Esophagus squamous epithelium (tissue), 5 donors: ENCODE measurements around the gene PLP2. TPM values are rescaled to one million over a fixed set of nuclear protein-coding genes. Genes with fewer than 3 reads are reported as not detected.

Source experiments
- DNase-seq: peaks from one replicate; lab custom pipeline; 2025; lab: John Stamatoyannopoulos, UW
- H3K27ac ChIP-seq, 4 donors: fragments of 200-600 bp; sonication (generic); one replicate each; pipeline ENCODE4 v1.5.1; 2016 to 2019; ENCODE audit warnings: mild to moderate bottlenecking in 1 of 4
- H3K27me3 ChIP-seq, 4 donors: fragments of 200-600 bp; sonication (generic); 1 replicate in 3 of 4; 2 replicates in 1 of 4; pipeline versions ENCODE4 v1.5.1 to v1.6.0; 2017 to 2021; ENCODE audit warnings: antibody characterized with exemption in 1 of 4
- H3K36me3 ChIP-seq, 3 donors: fragments of 200-600 bp; sonication (generic); one replicate each; pipeline ENCODE4 v1.5.1; 2016 to 2019
- H3K4me1 ChIP-seq, 3 donors: fragments of 200-600 bp; sonication (generic); one replicate each; pipeline ENCODE4 v1.5.1; 2017 to 2019
- H3K4me3 ChIP-seq, 4 donors: fragments of 200-600 bp; sonication (generic); 1 replicate in 3 of 4; 2 replicates in 1 of 4; pipeline ENCODE4 v1.5.1; 2016 to 2019; ENCODE audit warnings: mild to moderate bottlenecking in 2 of 4, moderate library complexity in 1 of 4
- H3K9me3 ChIP-seq, 3 donors: fragments of 200-600 bp; sonication (generic); one replicate each; pipeline ENCODE4 v1.5.1; 2016 to 2019
- POLR2A ChIP-seq, 4 donors: fragments of 450-650 bp; IDR thresholded peaks; one replicate each; pipeline ENCODE4 v1.6.1; 2017; ENCODE audit warnings: antibody characterized with exemption in 4 of 4, mild to moderate bottlenecking in 4 of 4, moderate library complexity in 3 of 4
- WGBS, 2 donors: methylation state at CpG; one replicate each; pipeline ENCODE4 v1.1.5; 2018; 5-methylcytosine and 5-hydroxymethylcytosine counted together
- intact Hi-C: fragments of 100-400 bp; cut with DNase I; formaldehyde crosslinking; loops from one replicate; pipeline ENCODE4 v1.15.0; 2022
- total RNA-seq, 4 donors: library from RNA; depleted of rRNA; stranded (reverse); fragments of >200 nt; gene quantifications; one replicate each; pipeline ENCODE4 v1.1.0, GENCODE V29; 2016
- TF ChIP-seq, protein P1 (sequence below), 6 experiments: fragments of 450-650 bp in 4 of 6; fragments of 200-600 bp in 2 of 6; sonication (generic) in 2 of 6; IDR thresholded peaks; one replicate each; pipeline ENCODE4 v1.5.1; 2016 to 2019; ENCODE audit warnings: antibody characterized with exemption in 6 of 6, mild to moderate bottlenecking in 4 of 6, moderate library complexity in 4 of 6
- donor health status: DM: yes; HTN: yes; CAD: no.

PLP2 gene
- total RNA-seq, 4 donors from 2014 or later = 134 to 187 (median 152) TPM

- H3K4me3 ChIP-seq = no peak overlapping the region
- no peaks in the 10 kb centered on the region for H3K9me3 ChIP-seq
- no peaks in the 10 kb centered on the region for H3K36me3 ChIP-seq
- H3K4me1 ChIP-seq = peaks cover 0 to 8% (median 3%) of the 10 kb centered on the region in 3 donors
- TF ChIP-seq, protein P1, sequence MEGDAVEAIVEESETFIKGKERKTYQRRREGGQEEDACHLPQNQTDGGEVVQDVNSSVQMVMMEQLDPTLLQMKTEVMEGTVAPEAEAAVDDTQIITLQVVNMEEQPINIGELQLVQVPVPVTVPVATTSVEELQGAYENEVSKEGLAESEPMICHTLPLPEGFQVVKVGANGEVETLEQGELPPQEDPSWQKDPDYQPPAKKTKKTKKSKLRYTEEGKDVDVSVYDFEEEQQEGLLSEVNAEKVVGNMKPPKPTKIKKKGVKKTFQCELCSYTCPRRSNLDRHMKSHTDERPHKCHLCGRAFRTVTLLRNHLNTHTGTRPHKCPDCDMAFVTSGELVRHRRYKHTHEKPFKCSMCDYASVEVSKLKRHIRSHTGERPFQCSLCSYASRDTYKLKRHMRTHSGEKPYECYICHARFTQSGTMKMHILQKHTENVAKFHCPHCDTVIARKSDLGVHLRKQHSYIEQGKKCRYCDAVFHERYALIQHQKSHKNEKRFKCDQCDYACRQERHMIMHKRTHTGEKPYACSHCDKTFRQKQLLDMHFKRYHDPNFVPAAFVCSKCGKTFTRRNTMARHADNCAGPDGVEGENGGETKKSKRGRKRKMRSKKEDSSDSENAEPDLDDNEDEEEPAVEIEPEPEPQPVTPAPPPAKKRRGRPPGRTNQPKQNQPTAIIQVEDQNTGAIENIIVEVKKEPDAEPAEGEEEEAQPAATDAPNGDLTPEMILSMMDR (IDR thresholded peaks at IDR 0.05) = no peak
- TF ChIP-seq POLR2A (IDR thresholded peaks at IDR 0.05) = no peak
- intact Hi-C loops = no loop called here
- no peak overlapping the region for H3K27ac ChIP-seq
- DNase-seq = no peak
- WGBS, 2 donors = 56 to 59% methylated on average over 3 of the region's 3 CpGs
- H3K27me3 ChIP-seq = no peaks in the 10 kb centered on the region
Measured at GRCh38 chrX:49203536-49203935, 31.8 kb downstream of the PLP2 start.

- H3K27ac ChIP-seq = no peak overlapping the region
- WGBS, 2 donors = 79 to 83% methylated on average over 2 to 3 of the region's 6 CpGs
- H3K9me3 ChIP-seq = no peaks in the 10 kb centered on the region
- intact Hi-C loops = no loop called here
- no peaks in the 10 kb centered on the region for H3K27me3 ChIP-seq
- H3K36me3 ChIP-seq = no peaks in the 10 kb centered on the region
- H3K4me3 ChIP-seq = no peak overlapping the region
- DNase-seq = no peak
- TF ChIP-seq POLR2A (IDR thresholded peaks at IDR 0.05) = no peak
- peaks cover 0 to 8% (median 3%) of the 10 kb centered on the region in 3 donors for H3K4me1 ChIP-seq
Measured at GRCh38 chrX:49204017-49204416, 32.3 kb downstream of the PLP2 start.

- Histone ChIP-seq H3K27me3 (peaks cover 0 to 5% (median 0%) of the 10 kb centered on the region in 4 donors), H3K4me1 (peaks cover 0 to 3% (median 1%) of the 10 kb centered on the region in 3 donors), H3K9me3 (no peaks in the 10 kb centered on the region), H3K36me3 (no peaks in the 10 kb centered on the region), H3K4me3 (no peak overlapping the region), H3K27ac (no peak overlapping the region)
- WGBS, 2 donors = 43 to 80% methylated on average over 1 to 3 of the region's 4 CpGs
- no peak for DNase-seq
- intact Hi-C loops = no loop called here
- TF ChIP-seq, protein P1 (IDR thresholded peaks at IDR 0.05) = no peak
- TF ChIP-seq POLR2A (IDR thresholded peaks at IDR 0.05) = no peak
Measured at GRCh38 chrX:49204709-49205108, 33.0 kb downstream of the PLP2 start.

- 63 to 70% methylated on average over 3 to 4 of the region's 13 CpGs for WGBS, 2 donors
- DNase-seq = no peak
- Histone ChIP-seq H3K4me3 (no peak overlapping the region), H3K9me3 (no peaks in the 10 kb centered on the region), H3K36me3 (no peaks in the 10 kb centered on the region), H3K4me1 (no peaks in the 10 kb centered on the region), H3K27me3 (peaks cover 0 to 11% (median 0%) of the 10 kb centered on the region in 4 donors), H3K27ac (no peak overlapping the region)
- intact Hi-C loops = no loop called here
- TF ChIP-seq POLR2A (IDR thresholded peaks at IDR 0.05) = no peak
- TF ChIP-seq, protein P1 (IDR thresholded peaks at IDR 0.05) = no peak
Measured at GRCh38 chrX:49205443-49205842, 33.7 kb downstream of the PLP2 start.

DNA sequence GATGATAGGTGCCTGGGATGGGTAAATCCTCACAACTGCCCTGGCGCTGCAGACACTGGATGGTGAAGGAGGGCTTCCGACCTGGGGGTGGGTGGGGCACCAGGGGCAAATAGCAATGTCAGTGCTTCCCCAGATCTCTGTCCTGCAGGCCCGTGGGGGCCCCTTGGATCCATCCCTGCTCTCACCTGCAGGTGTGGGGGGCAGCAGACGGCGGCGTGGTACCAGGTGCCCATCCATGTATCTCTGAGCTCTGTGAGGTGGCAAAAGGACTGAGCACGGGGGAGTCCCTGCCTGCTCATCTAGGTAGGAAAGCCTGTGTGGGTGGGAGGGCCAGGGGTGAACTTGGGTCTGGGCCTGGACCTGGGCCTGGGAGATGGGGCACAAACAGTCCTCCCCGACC, 34.8 kb downstream of the PLP2 start:
- 72% methylated on average over 4 of the region's 8 CpGs; no CpG with 5 or more reads in 1 of the 2 donors for WGBS, 2 donors

More for the DNA sequence above, 34.8 kb downstream of the PLP2 start:
- H3K27me3 ChIP-seq = peaks cover 0 to 13% (median 0%) of the 10 kb centered on the region in 4 donors
- intact Hi-C loops = no loop called here
- no peaks in the 10 kb centered on the region for H3K4me1 ChIP-seq
- no peak overlapping the region for H3K27ac ChIP-seq
- TF ChIP-seq, protein P1 (IDR thresholded peaks at IDR 0.05) = no peak
- TF ChIP-seq POLR2A (IDR thresholded peaks at IDR 0.05) = no peak
- DNase-seq = no peak
- no peaks in the 10 kb centered on the region for H3K9me3 ChIP-seq
- H3K36me3 ChIP-seq = no peaks in the 10 kb centered on the region
- H3K4me3 ChIP-seq = no peak overlapping the region
